NCI-H2107 treated with DMSO at 0.1 percent for 48 hours (cell line): ENCODE measurements around the gene SF3A2.
A peak's percentile ranks its signal among the peaks of the same experiment; 100 is the strongest.
"Not testable (repeated sequence)": the region's sequence is repeated elsewhere in the genome, so short reads cannot be mapped to it uniquely, and the experiment has no call there.

Experiments
- DNase-seq: peaks from one replicate; lab custom pipeline; 2025; ENCODE audit not compliant: unreplicated experiment; lab: John Stamatoyannopoulos, UW

The SF3A2 gene

GRCh38 chr19:2236314-2237050 is at the start of gene SF3A2, which contains the start of gene PLEKHJ1:
Gene SF3A2 (plus strand): TSS chr19:2236824. CDS start chr19:2243419, 6,595 bp downstream.
Gene PLEKHJ1 (minus strand): TSS chr19:2236329. CDS start chr19:2236248, 81 bp downstream.
- peak; percentile 92 for DNase-seq

GRCh38 chr19:2187159-2187558 is 49.5 kb upstream of the SF3A2 start:
- DNase-seq = no peak

- no peak for DNase-seq
These were observed 47.8 kb upstream of the SF3A2 start for GRCh38 chr19:2188708-2189385.

GRCh38 chr19:2189880-2190279 is 46.7 kb upstream of the SF3A2 start:
- DNase-seq = no peak

GRCh38 chr19:2190848-2191455 is 45.7 kb upstream of the SF3A2 start:
- DNase-seq = no peak

GRCh38 chr19:2191456-2192310 is 44.9 kb upstream of the SF3A2 start:
- DNase-seq = no peak

- no peak for DNase-seq
These were observed 43.8 kb upstream of the SF3A2 start for GRCh38 chr19:2192862-2193261.

- DNase-seq = no peak
These were observed 42.8 kb upstream of the SF3A2 start for GRCh38 chr19:2193807-2194206.

- DNase-seq = no peak
These were observed 42.0 kb upstream of the SF3A2 start for GRCh38 chr19:2194513-2195078.

- DNase-seq = no peak
These were observed 41.3 kb upstream of the SF3A2 start for GRCh38 chr19:2195361-2195760.

- DNase-seq = no peak
These were observed 40.7 kb upstream of the SF3A2 start for GRCh38 chr19:2195914-2196313.

GRCh38 chr19:2197270-2197669 is 39.4 kb upstream of the SF3A2 start:
- DNase-seq = no peak

GRCh38 chr19:2198317-2198716 is 38.3 kb upstream of the SF3A2 start:
- no peak for DNase-seq

GRCh38 chr19:2199215-2199614 is 37.4 kb upstream of the SF3A2 start:
- no peak for DNase-seq

GRCh38 chr19:2199861-2200623 is 36.6 kb upstream of the SF3A2 start:
- DNase-seq = no peak

GRCh38 chr19:2200624-2201294 is 35.9 kb upstream of the SF3A2 start:
- DNase-seq = not testable (repeated sequence)

GRCh38 chr19:2201473-2202148 is 35.0 kb upstream of the SF3A2 start:
- no peak for DNase-seq

- no peak for DNase-seq
These were observed 34.3 kb upstream of the SF3A2 start for GRCh38 chr19:2202366-2202765.

- no peak for DNase-seq
These were observed 29.6 kb upstream of the SF3A2 start for GRCh38 chr19:2207008-2207407.
